ENCODE results near the gene FAM117B. TPM values are rescaled to one million over a fixed set of nuclear protein-coding genes. Genes with fewer than 3 reads are reported as not detected.

FAM117B gene
- polyA plus RNA-seq, 4 donors, result 1.4 to 15.0 (median 3.1) TPM

GRCh38 chr2:202743613-202744012 is 108.8 kb downstream of the FAM117B start:
- WGBS, 3 donors, result 96 to 100% (median 100%) methylated on average over 1 of the region's 1 CpG
- peaks cover 0 to 23% of the 10 kb centered on the region in 2 donors for H3K9me3 ChIP-seq (ENCODE audit: control insufficient read depth in 2 of 2, insufficient read depth in 1 of 2, low read depth in 1 of 2, low read length in 1 of 2)
- FAIRE-seq (no peak), DNase-seq (no peak)
- no peaks in the 10 kb centered on the region for H3K4me1 ChIP-seq (ENCODE audit: control insufficient read depth in 3 of 3, insufficient read depth in 2 of 3, low read depth in 1 of 3, low read length in 2 of 3)
- H3K36me3 ChIP-seq (ENCODE audit: control insufficient read depth in 3 of 3, insufficient read depth in 2 of 3, low read depth in 1 of 3, low read length in 3 of 3), result peaks cover 2 to 16% (median 4%) of the 10 kb centered on the region in 3 donors
- no peak overlapping the region for H3K4me3 ChIP-seq (ENCODE audit: low read depth in 1 of 3, low read length in 3 of 3)
- no peak overlapping the region for H3K27ac ChIP-seq (ENCODE audit: low read depth in 1 of 3, low read length in 2 of 3)
- H3K27me3 ChIP-seq (ENCODE audit: control insufficient read depth in 3 of 3, insufficient read depth in 3 of 3, low read length in 3 of 3), result peaks cover 0 to 3% (median 0%) of the 10 kb centered on the region in 3 donors

- no peak for DNase-seq
- 88 to 91% (median 90%) methylated on average over 2 of the region's 2 CpGs for whole genome bisulfite sequencing, 3 donors
- Histone ChIP-seq H3K27ac (ENCODE audit: low read depth in 1 of 3, low read length in 2 of 3) (no peak overlapping the region), H3K4me3 (ENCODE audit: low read depth in 1 of 3, low read length in 3 of 3) (no peak overlapping the region), H3K9me3 (ENCODE audit: control insufficient read depth in 2 of 2, insufficient read depth in 1 of 2, low read depth in 1 of 2, low read length in 1 of 2) (peaks cover 0 to 7% of the 10 kb centered on the region in 2 donors), H3K27me3 (ENCODE audit: control insufficient read depth in 3 of 3, insufficient read depth in 3 of 3, low read length in 3 of 3) (no peaks in the 10 kb centered on the region), H3K4me1 (ENCODE audit: control insufficient read depth in 3 of 3, insufficient read depth in 2 of 3, low read depth in 1 of 3, low read length in 2 of 3) (no peaks in the 10 kb centered on the region), H3K36me3 (ENCODE audit: control insufficient read depth in 3 of 3, insufficient read depth in 2 of 3, low read depth in 1 of 3, low read length in 3 of 3) (no peaks in the 10 kb centered on the region)
- no peak for FAIRE-seq
Observed at GRCh38 chr2:202749477-202749876, 114.7 kb downstream of the FAM117B start.

- H3K27ac ChIP-seq (ENCODE audit: low read depth in 1 of 3, low read length in 2 of 3), result no peak overlapping the region
- FAIRE-seq (no peak), DNase-seq (no peak)
- H3K9me3 ChIP-seq (ENCODE audit: control insufficient read depth in 2 of 2, insufficient read depth in 1 of 2, low read depth in 1 of 2, low read length in 1 of 2), result no peaks in the 10 kb centered on the region
- H3K4me3 ChIP-seq (ENCODE audit: low read depth in 1 of 3, low read length in 3 of 3), result no peak overlapping the region
- H3K27me3 ChIP-seq (ENCODE audit: control insufficient read depth in 3 of 3, insufficient read depth in 3 of 3, low read length in 3 of 3), result no peaks in the 10 kb centered on the region
- no peaks in the 10 kb centered on the region for H3K4me1 ChIP-seq (ENCODE audit: control insufficient read depth in 3 of 3, insufficient read depth in 2 of 3, low read depth in 1 of 3, low read length in 2 of 3)
- H3K36me3 ChIP-seq (ENCODE audit: control insufficient read depth in 3 of 3, insufficient read depth in 2 of 3, low read depth in 1 of 3, low read length in 3 of 3), result peaks cover 0 to under 1% (median 0%) of the 10 kb centered on the region in 3 donors
- WGBS, 3 donors, result 82 to 95% (median 91%) methylated on average over 3 of the region's 3 CpGs
Observed at GRCh38 chr2:202750763-202751427, 116.1 kb downstream of the FAM117B start.

- Histone ChIP-seq H3K4me3 (ENCODE audit: low read depth in 1 of 3, low read length in 3 of 3) (no peak overlapping the region), H3K27ac (ENCODE audit: low read depth in 1 of 3, low read length in 2 of 3) (no peak overlapping the region), H3K27me3 (ENCODE audit: control insufficient read depth in 3 of 3, insufficient read depth in 3 of 3, low read length in 3 of 3) (no peaks in the 10 kb centered on the region), H3K9me3 (ENCODE audit: control insufficient read depth in 2 of 2, insufficient read depth in 1 of 2, low read depth in 1 of 2, low read length in 1 of 2) (no peaks in the 10 kb centered on the region), H3K4me1 (ENCODE audit: control insufficient read depth in 3 of 3, insufficient read depth in 2 of 3, low read depth in 1 of 3, low read length in 2 of 3) (no peaks in the 10 kb centered on the region), H3K36me3 (ENCODE audit: control insufficient read depth in 3 of 3, insufficient read depth in 2 of 3, low read depth in 1 of 3, low read length in 3 of 3) (peaks cover 0 to 5% (median 4%) of the 10 kb centered on the region in 3 donors)
- FAIRE-seq (no peak), DNase-seq (no peak)
- WGBS, 3 donors, result 85 to 90% (median 87%) methylated on average over 2 of the region's 2 CpGs
Observed at GRCh38 chr2:202752071-202752470, 117.3 kb downstream of the FAM117B start.

- no peak for FAIRE-seq
- H3K27me3 ChIP-seq (ENCODE audit: control insufficient read depth in 3 of 3, insufficient read depth in 3 of 3, low read length in 3 of 3), result no peaks in the 10 kb centered on the region
- H3K4me1 ChIP-seq (ENCODE audit: control insufficient read depth in 3 of 3, insufficient read depth in 2 of 3, low read depth in 1 of 3, low read length in 2 of 3), result peaks cover 0 to 2% (median 2%) of the 10 kb centered on the region in 3 donors
- H3K9me3 ChIP-seq (ENCODE audit: control insufficient read depth in 2 of 2, insufficient read depth in 1 of 2, low read depth in 1 of 2, low read length in 1 of 2), result no peaks in the 10 kb centered on the region
- no peak overlapping the region for H3K4me3 ChIP-seq (ENCODE audit: low read depth in 1 of 3, low read length in 3 of 3)
- H3K27ac ChIP-seq (ENCODE audit: low read depth in 1 of 3, low read length in 2 of 3), result no peak overlapping the region
- H3K36me3 ChIP-seq (ENCODE audit: control insufficient read depth in 3 of 3, insufficient read depth in 2 of 3, low read depth in 1 of 3, low read length in 3 of 3), result peaks cover 0 to 9% (median 9%) of the 10 kb centered on the region in 3 donors
- no peak for DNase-seq
- WGBS, 3 donors, result 88 to 95% (median 91%) methylated on average over 6 of the region's 6 CpGs
Observed at GRCh38 chr2:202754936-202755335, 120.2 kb downstream of the FAM117B start.

GRCh38 chr2:202756598-202756997 is 121.8 kb downstream of the FAM117B start:
- H3K9me3 ChIP-seq (ENCODE audit: control insufficient read depth in 2 of 2, insufficient read depth in 1 of 2, low read depth in 1 of 2, low read length in 1 of 2), result no peaks in the 10 kb centered on the region
- H3K27ac ChIP-seq (ENCODE audit: low read depth in 1 of 3, low read length in 2 of 3), result peak overlapping the region in 2 of 3 donors; percentile 14 to 51
- WGBS, 3 donors, result 25 to 70% (median 34%) methylated on average over 3 of the region's 3 CpGs
- peaks cover 0 to 2% (median 2%) of the 10 kb centered on the region in 3 donors for H3K4me1 ChIP-seq (ENCODE audit: control insufficient read depth in 3 of 3, insufficient read depth in 2 of 3, low read depth in 1 of 3, low read length in 2 of 3)
- H3K36me3 ChIP-seq (ENCODE audit: control insufficient read depth in 3 of 3, insufficient read depth in 2 of 3, low read depth in 1 of 3, low read length in 3 of 3), result peaks cover 0 to 17% (median 9%) of the 10 kb centered on the region in 3 donors
- FAIRE-seq (no peak), DNase-seq (peak in 1 of 2 donors; percentile 83)
- H3K4me3 ChIP-seq (ENCODE audit: low read depth in 1 of 3, low read length in 3 of 3), result no peak overlapping the region
- no peaks in the 10 kb centered on the region for H3K27me3 ChIP-seq (ENCODE audit: control insufficient read depth in 3 of 3, insufficient read depth in 3 of 3, low read length in 3 of 3)

- no peak overlapping the region for H3K4me3 ChIP-seq (ENCODE audit: low read depth in 1 of 3, low read length in 3 of 3)
- no peaks in the 10 kb centered on the region for H3K27me3 ChIP-seq (ENCODE audit: control insufficient read depth in 3 of 3, insufficient read depth in 3 of 3, low read length in 3 of 3)
- peak overlapping the region in 1 of 3 donors; percentile 51 for H3K27ac ChIP-seq (ENCODE audit: low read depth in 1 of 3, low read length in 2 of 3)
- peaks cover 0 to 2% (median 2%) of the 10 kb centered on the region in 3 donors for H3K4me1 ChIP-seq (ENCODE audit: control insufficient read depth in 3 of 3, insufficient read depth in 2 of 3, low read depth in 1 of 3, low read length in 2 of 3)
- H3K9me3 ChIP-seq (ENCODE audit: control insufficient read depth in 2 of 2, insufficient read depth in 1 of 2, low read depth in 1 of 2, low read length in 1 of 2), result no peaks in the 10 kb centered on the region
- DNase-seq (no peak), FAIRE-seq (no peak)
- peaks cover 0 to 17% (median 9%) of the 10 kb centered on the region in 3 donors for H3K36me3 ChIP-seq (ENCODE audit: control insufficient read depth in 3 of 3, insufficient read depth in 2 of 3, low read depth in 1 of 3, low read length in 3 of 3)
- WGBS, 3 donors, result 88 to 95% (median 88%) methylated on average over 5 of the region's 5 CpGs
Observed at GRCh38 chr2:202757339-202757738, 122.6 kb downstream of the FAM117B start.

- Histone ChIP-seq H3K9me3 (ENCODE audit: control insufficient read depth in 2 of 2, insufficient read depth in 1 of 2, low read depth in 1 of 2, low read length in 1 of 2) (no peaks in the 10 kb centered on the region), H3K4me1 (ENCODE audit: control insufficient read depth in 3 of 3, insufficient read depth in 2 of 3, low read depth in 1 of 3, low read length in 2 of 3) (peaks cover 0 to 2% (median 2%) of the 10 kb centered on the region in 3 donors), H3K27me3 (ENCODE audit: control insufficient read depth in 3 of 3, insufficient read depth in 3 of 3, low read length in 3 of 3) (no peaks in the 10 kb centered on the region), H3K36me3 (ENCODE audit: control insufficient read depth in 3 of 3, insufficient read depth in 2 of 3, low read depth in 1 of 3, low read length in 3 of 3) (peaks cover 0 to 17% (median 9%) of the 10 kb centered on the region in 3 donors), H3K27ac (ENCODE audit: low read depth in 1 of 3, low read length in 2 of 3) (no peak overlapping the region), H3K4me3 (ENCODE audit: low read depth in 1 of 3, low read length in 3 of 3) (no peak overlapping the region)
- WGBS, 3 donors, result 29 to 49% (median 43%) methylated on average over 4 of the region's 4 CpGs
- no peak for FAIRE-seq
- DNase-seq, result peak; percentile 18 to 75
Observed at GRCh38 chr2:202758128-202758527, 123.4 kb downstream of the FAM117B start.

All from small intestine (tissue), 7 donors.